HG03175 (cell line): ENCODE measurements around the gene IGSF21.

Experiments
- ATAC-seq: cut with Tn5 transposase; IDR thresholded peaks from one replicate; pipeline ENCODE4 v1.9.1; 2021; ENCODE audit warnings: mild to moderate bottlenecking, moderate library complexity; ENCODE audit not compliant: unreplicated experiment

IGSF21 gene

DNA sequence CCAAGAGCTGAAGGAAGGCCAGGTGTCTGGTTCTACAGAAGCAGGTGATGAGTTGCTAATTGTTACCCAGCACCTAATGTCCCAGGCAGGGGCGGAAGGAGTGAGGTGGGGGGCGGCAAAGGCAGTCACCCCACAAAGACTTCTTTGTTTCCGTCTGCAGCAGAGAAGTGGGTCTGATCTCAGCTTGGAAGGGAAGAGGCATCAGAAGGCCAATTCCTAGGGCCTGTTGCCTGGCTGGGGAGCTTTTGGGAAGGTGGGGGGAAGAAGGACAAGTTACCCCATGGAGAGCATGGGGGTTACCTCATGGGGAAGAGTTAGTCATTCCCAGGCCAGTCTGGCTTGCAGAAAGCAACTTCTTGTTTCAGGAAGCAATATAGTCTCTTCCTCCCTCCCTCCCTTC, 10.9 kb downstream of the IGSF21 start:
- ATAC-seq, result no peak

DNA sequence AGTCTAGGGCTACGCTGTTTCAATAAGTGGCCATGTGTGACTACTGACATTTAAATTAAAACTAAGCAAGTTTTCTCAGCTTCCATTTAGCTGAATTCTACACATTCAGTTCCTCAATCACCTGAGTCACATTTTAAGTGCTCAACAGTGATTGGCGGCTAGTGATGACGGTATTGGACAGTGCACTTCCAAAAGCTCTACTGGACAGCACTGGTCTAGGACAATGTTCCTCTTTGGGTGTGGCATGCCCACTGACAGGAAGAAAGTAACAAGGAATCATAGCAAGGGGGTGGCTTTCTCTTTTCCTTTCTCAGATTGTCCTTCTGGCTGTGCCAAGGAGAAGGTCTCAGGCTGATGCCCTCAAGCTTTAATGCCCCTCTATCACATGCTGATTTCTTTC, 11.7 kb downstream of the IGSF21 start:
- ATAC-seq, result no peak

DNA sequence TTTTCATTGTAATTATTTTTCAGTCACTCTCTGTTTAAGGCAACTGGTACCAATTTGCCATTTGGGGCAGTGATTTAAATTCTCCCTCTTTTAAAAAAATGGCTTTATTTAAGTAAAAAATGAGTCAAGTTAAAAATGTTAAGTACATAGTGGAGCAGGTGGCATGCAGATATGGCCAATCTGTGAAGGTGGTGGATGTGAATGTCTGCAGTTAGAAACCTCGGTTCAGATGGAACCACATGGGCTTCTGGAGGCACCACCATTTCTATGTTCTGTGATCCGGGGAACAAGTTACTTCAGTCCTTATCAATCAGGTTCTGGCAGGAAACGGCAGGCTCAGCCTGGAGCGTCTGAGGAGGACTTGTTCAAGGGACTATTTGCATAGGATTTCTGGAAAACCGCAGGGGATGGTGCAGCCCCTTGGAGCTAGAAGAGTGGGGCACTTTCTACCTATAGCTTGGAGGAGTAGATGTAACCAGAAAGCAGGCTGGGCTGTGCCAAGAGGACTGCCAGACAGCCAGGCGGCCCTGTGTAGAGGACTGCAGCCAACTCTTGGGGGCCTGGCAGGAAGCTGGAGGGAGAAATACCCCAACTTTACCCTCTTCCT, 12.3 kb downstream of the IGSF21 start:
- no peak for ATAC-seq

DNA sequence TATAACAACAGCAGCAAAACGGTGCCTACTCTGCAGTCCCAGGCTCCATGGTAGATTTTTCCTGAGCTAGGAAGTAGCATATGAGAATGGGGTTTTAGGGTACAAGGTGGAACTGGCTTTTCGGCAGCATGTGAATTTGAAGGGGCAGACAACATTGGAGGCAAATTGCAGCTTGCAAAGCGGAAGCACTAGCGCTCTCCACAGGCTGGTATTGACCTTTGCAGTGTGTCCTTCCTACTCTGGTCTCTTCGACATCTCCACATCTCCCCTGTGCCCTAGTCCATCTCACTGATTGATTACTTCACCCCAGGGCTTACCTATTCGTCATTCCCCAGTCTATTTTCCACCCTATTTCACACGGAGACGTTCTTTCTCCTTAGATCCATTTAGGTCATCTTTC, 13.0 kb downstream of the IGSF21 start:
- no peak for ATAC-seq

DNA sequence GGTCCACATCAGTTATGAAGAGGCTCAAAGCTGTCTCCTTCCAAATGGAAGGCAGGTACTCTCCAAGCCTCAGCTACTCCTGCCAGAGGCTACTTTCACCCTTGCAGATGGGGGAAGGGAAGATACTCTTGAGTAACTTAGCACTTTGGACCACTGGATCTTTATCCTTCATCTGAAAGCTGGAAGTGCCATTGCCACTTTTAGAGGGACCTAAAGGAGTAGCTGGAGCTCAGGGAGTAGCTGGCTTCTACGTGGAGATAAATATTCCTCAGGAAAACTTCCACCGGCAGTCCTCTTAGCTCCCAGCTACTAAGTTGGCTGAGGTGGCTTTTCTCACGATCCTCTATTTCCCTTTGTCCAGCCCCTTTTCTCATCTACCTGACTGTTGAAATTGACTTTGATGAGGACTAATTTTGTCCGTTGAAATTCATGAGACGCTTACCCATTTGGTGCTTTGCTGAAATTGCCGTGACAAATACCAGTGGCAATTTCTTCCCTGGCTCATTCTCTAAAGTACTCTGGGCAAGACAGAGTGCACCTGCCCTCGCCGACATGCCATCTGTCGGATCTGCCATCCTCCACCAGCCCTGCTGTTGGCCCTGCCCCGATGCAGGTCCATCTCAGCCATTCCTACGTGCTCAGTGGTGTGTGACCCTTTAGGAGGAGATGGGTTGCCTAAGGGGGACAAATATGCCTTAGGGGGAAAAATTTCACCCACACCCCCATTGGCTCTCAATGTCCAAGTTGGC, 13.6 kb downstream of the IGSF21 start:
- no peak for ATAC-seq

GRCh38 chr1:18123467-18123992, 15.9 kb downstream of the IGSF21 start:
- no peak for ATAC-seq

GRCh38 chr1:18124977-18125376, 17.4 kb downstream of the IGSF21 start:
- no peak for ATAC-seq

- ATAC-seq, result no peak
These were observed 19.0 kb downstream of the IGSF21 start for GRCh38 chr1:18126616-18127015.

GRCh38 chr1:18128298-18128697, 20.7 kb downstream of the IGSF21 start:
- no peak for ATAC-seq

- no peak for ATAC-seq
These were observed 22.8 kb downstream of the IGSF21 start for GRCh38 chr1:18130356-18130755.

GRCh38 chr1:18132022-18132710, 24.6 kb downstream of the IGSF21 start:
- no peak for ATAC-seq

GRCh38 chr1:18132711-18133541, 25.3 kb downstream of the IGSF21 start:
- ATAC-seq, result no peak

- no peak for ATAC-seq
These were observed 26.9 kb downstream of the IGSF21 start for GRCh38 chr1:18134324-18135046.

- ATAC-seq, result no peak
These were observed 30.3 kb downstream of the IGSF21 start for GRCh38 chr1:18137759-18138345.

GRCh38 chr1:18139198-18139981, 31.8 kb downstream of the IGSF21 start:
- ATAC-seq, result no peak

GRCh38 chr1:18140411-18140810, 32.8 kb downstream of the IGSF21 start:
- ATAC-seq, result no peak

DNA sequence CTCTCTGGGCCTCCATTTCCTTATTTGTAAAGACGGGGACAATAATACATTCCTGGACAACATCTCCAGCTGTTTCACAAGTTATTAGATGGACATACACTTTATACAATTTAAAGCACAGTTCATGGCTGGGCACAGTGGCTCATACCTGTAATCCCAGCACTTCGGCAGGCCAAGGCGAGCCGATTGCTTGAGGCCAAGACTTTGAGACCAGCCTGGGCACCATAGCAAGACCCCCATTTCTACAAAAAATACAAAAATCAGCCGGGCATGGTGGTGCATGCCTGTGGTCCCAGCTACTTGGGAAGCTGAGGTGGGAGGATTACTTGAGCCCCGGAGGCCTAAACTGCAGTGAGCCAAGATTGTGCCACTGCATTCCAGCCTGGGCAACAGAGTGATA, 34.1 kb downstream of the IGSF21 start:
- ATAC-seq, result no peak

DNA sequence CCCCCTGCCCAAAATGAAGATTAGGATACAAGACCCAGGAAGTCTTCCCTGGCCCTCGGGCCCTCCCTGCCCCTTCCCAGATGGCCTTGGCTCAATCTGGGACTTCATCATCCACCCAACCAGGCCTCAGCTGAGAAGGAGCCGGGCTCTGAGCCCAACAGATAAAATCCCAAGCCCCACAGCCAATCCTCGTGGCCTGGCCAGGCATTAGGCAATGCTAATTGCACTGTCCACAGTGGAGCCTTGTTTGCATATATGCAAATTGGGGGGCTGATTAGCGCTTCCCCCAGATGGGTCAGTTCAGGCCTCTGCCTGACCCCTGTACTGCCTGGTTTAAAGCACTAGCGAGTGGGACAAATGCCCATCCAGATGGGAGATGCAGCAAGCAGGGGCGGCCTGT, 34.9 kb downstream of the IGSF21 start:
- no peak for ATAC-seq

DNA sequence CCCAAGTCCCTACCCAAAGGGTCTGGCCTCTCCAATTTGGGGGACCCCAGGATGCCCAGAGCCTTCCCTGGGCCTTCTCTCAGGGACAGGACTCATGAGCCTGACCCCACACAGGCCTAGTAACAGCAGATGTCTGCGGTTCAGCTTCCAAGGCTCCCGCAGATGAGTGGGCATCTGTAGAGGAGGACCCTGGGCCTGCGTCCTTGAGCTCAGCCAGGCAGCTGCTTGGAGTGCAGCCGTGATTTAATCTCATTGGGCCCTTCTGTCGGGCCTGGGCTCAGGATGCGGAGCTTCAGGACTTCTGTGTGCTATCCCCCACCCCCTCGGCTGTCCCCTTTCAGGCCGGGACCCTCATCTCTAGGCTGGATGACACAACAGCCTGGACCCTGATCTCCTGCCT, 35.4 kb downstream of the IGSF21 start:
- ATAC-seq, result no peak
